RPMI8226 (cell line): ENCODE results near the gene BAIAP3.
"Not testable (repeated sequence)": the region's sequence is repeated elsewhere in the genome, so short reads cannot be mapped to it uniquely, and the experiment has no call there.

ENCODE experiments used
- DNase-seq: peaks from one replicate; pipeline ENCODE4 v3.0.0-alpha.2; 2015

The BAIAP3 gene

GRCh38 chr16:1316033-1316405, 17.4 kb upstream of the BAIAP3 start:
- DNase-seq = no peak

GRCh38 chr16:1317479-1318267, 15.8 kb upstream of the BAIAP3 start:
- no peak for DNase-seq

GRCh38 chr16:1318268-1318545, 15.2 kb upstream of the BAIAP3 start:
- DNase-seq = no peak

GRCh38 chr16:1319041-1319440, 14.4 kb upstream of the BAIAP3 start:
- no peak for DNase-seq

- no peak for DNase-seq
Measured at GRCh38 chr16:1320097-1320496, 13.3 kb upstream of the BAIAP3 start.

- no peak for DNase-seq
Measured at GRCh38 chr16:1320658-1321240, 12.7 kb upstream of the BAIAP3 start.

GRCh38 chr16:1322407-1322806, 11.0 kb upstream of the BAIAP3 start:
- DNase-seq = no peak

- DNase-seq = no peak
Measured at GRCh38 chr16:1323296-1324239, 9.9 kb upstream of the BAIAP3 start.

- DNase-seq = no peak
Measured at GRCh38 chr16:1324286-1324826, 9.1 kb upstream of the BAIAP3 start.

GRCh38 chr16:1325261-1325660, 8.2 kb upstream of the BAIAP3 start:
- DNase-seq = no peak

GRCh38 chr16:1325673-1326371, 7.6 kb upstream of the BAIAP3 start:
- no peak for DNase-seq

- no peak for DNase-seq
Measured at GRCh38 chr16:1326391-1326790, 7.1 kb upstream of the BAIAP3 start.

- DNase-seq = no peak
Measured at GRCh38 chr16:1326946-1327618, 6.4 kb upstream of the BAIAP3 start.

- no peak for DNase-seq
Measured at GRCh38 chr16:1327619-1327947, 5.9 kb upstream of the BAIAP3 start.

GRCh38 chr16:1328136-1328535, 5.3 kb upstream of the BAIAP3 start:
- DNase-seq = not testable (repeated sequence)

- DNase-seq = not testable (repeated sequence)
Measured at GRCh38 chr16:1328961-1329360, 4.5 kb upstream of the BAIAP3 start.

GRCh38 chr16:1330260-1330914, 3.1 kb upstream of the BAIAP3 start:
- DNase-seq = peak; percentile 47

GRCh38 chr16:1330931-1331711, 2.3 kb upstream of the BAIAP3 start:
- DNase-seq = no peak

- peak; percentile 99 for DNase-seq
Measured at GRCh38 chr16:1331712-1332617, 1.5 kb upstream of the BAIAP3 start.

- peak; percentile 15 for DNase-seq
Measured at GRCh38 chr16:1332618-1333148, 762 bp upstream of the BAIAP3 start.
